Measurements from ENCODE around the gene PNPLA2.
A peak's percentile ranks its signal among the peaks of the same experiment; 100 is the strongest.

PNPLA2 gene, protein sequence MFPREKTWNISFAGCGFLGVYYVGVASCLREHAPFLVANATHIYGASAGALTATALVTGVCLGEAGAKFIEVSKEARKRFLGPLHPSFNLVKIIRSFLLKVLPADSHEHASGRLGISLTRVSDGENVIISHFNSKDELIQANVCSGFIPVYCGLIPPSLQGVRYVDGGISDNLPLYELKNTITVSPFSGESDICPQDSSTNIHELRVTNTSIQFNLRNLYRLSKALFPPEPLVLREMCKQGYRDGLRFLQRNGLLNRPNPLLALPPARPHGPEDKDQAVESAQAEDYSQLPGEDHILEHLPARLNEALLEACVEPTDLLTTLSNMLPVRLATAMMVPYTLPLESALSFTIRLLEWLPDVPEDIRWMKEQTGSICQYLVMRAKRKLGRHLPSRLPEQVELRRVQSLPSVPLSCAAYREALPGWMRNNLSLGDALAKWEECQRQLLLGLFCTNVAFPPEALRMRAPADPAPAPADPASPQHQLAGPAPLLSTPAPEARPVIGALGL

DNA sequence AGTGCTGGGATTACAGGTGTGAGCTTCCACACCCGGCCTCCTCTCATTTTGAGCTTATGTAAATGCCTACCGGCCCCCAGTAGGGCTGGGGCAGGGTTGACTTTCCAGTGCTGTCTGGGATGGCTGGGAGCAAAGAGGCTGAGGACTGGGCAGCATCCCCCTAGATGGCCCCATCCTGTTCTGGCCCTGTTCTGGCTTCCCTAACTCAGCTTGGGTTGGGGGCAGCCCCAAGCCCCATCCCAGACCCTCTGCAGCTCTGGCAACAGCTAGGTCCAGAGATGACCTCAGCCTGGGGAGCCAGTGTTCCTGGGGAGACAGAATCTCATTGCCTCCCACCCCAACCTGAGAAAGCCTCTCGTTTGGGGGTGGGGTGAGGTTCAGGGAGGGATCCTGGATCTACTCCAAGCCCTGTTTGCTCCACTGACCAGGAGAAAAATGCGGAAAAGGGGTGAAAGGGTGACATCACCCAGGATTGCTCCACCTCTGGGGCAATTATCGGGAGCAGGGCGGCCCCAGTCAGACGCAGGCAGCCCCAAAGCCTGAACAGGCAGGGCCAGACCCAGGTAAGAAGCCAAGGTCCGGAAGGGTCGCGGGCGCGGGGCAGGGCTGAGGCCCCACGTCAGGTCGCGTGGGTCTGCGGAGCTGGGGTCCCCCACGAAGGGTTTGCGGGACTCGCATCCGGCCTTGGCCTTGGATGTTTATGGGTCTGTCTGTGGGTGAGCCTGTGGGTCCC is at the start of gene PNPLA2:
Gene PNPLA2, plus strand, starts transcription at position 519 of the 733 bp plus-strand sequence. CDS start 805 bp downstream, outside the sequence.
- no peak for DNase-seq (ENCODE audit: low spot score)

DNA sequence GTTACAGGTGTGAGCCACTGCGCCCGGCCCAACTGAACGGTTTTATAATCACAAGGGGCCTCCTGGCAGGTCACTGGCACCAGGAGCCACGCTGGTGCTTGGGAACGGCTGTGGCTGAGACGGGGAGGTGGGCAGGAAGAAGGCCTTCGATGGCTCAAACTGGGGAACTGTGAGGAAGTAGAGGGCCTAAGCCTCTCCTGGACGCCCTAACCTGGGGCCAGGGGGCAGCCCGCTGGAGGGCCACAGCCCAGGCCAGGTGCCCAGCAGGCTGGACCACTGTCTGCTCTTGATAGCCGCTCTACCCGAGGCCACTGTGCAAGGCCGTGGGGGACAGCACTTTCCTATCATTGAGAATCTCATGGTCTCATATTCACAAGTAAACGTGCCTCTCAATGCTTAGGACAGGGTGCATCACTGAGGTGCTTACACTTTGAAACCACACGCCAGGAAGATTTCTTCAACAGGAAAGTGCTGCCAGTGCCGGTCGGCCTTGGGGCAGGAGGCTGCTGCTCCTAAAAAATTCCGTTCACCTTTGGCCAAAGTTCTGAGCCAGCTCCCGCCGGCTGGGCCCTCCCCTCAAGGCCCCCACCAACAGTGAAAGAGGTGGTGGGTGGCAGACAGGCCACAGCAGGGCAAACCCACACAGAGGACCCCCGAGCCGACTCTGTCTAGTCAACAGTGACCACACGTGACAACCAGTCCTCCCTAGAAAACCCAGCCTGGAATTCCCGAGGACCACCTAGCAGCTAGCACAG is 48.6 kb upstream of the PNPLA2 start:
- DNase-seq (ENCODE audit: low spot score), result no peak

DNA sequence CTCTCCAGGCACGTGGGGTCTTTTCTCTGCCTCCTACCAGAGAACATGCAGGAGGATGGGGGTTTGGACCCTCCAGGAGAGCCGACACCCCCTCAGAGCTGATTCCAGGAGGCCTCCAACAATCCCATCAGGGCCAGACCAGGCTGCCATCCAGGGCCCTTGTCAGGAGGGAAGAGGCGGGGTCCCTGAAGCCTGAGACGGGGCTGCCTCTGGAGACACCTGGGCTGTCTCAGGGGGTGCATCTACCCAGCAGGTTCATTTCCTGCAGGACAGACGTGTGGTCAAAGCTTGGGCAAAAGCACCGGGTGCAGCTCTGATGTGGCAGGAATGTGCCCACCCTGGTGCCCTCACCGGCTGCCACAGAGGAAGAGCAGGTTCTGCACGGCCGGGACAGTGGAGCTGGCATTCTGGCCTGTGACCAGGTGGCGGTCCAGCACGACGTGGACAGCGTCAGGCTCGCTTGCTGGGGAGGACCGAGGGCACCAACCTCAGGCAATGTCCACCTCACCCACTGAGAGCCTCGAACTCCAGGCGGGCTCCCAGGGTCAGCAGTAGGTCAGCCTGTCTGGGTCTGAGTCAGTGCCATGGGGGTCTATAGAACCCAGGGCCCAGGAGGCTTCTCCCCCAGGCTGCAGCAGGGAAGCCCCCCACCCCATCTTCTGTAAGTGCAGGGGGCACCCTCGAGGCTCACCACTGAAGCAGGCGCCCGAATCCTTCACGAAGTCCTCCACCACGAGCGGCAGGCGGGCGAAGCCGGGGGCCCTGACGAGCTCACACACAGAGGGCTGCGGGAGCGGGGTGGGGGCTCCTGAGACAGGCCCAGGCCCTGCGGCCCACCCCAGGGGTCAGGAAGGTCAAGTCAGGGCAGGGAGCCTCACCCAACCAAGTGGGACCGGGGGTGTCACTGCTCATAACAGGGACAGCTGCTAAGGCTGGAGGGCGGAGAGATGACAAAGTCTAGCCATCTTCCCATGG is 47.8 kb upstream of the PNPLA2 start:
- no peak for DNase-seq (ENCODE audit: low spot score)

DNA sequence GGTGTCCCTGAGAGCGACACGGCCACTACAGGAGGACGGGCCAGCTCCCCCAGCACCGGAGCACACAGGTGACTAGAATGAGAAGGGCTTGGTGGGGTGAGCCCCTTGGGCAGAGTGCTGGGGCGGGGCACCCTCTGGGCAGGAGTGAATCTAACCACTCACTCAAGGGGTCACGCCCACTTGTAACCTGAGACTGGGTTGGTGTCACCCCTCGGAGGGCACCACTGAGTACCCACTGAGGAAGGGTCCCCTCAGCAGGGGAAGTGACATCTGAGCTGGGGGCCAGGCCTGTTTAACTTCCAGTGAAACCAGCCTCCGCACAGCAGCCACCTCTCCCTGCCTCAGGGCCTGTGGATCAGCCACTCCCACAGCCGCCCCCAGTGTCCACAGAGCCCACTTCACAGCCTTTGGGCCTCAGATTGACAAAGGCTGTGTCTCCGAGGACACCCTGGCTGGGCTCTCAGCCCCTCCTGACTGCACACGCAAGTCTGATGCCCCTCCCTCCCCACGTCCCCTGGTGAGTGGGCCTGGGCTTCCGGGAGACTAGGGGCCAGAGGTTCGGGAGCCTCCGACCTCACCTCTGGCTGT is 47.0 kb upstream of the PNPLA2 start:
- DNase-seq (ENCODE audit: low spot score), result no peak

DNA sequence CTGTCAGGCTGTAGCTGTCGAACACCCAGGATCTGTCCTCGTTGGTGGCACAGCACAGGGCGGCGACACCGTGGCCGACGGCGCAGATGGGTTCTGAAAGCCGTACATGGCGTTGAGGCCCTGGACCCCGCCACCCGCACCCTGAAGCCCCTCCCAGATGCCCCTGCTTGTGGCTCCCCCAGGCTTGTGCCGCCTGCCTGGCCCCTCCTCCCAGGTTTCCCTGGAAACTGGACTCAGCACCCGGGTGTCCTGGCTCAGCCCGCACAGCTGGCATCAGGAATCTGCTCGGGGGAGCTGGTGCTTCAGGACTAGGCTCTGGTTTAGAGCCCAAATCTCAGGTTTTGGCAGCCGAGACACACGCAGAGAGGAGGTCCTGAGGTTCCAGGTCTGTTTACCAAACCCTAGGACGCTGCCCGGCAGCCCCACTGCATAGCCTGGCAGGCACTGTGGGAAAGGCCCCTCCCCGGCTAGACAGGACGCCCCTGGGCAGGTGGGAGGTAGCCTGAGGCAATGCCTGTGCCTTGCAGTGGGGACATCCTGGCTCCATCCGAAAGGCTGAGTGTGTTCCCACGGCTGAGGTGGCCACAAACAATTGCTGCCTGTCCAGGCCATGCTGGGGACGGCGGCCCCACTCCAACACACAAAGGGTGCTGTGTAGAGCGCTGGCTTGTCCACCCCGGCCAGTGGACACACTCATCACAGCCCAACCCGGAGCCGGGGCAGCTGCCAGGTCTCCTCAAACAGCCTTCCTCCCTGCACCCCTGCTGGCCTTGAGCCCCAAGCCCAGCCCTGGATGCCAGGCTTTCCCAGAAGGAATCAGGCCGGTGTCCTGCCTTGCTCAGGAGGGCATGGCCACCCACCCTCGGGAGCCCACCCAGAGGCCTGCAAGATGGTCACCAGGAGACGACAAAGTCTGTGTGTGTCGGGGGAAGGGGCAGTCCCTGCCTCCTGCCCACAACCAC is 46.0 kb upstream of the PNPLA2 start:
- no peak for DNase-seq (ENCODE audit: low spot score)

DNA sequence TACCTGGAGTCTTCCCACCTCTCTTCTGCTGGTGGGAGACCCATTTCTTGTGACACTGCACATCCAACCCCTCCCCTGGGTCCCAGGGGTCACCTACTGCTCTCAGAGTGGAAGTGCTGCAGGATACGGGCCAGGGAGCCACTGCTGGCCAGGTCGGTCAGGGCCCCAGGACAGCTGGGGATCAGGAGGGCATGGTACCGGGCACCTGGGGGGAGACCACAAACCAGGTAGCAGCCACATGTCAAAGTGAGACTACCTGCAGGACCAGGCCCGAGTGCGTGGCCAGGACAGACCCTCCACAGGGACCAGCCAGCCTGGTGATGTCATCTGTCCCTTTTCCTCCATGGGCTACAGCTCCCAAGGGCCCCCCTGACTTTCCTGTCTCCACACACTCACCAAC is 45.3 kb upstream of the PNPLA2 start:
- no peak for DNase-seq (ENCODE audit: low spot score)

DNA sequence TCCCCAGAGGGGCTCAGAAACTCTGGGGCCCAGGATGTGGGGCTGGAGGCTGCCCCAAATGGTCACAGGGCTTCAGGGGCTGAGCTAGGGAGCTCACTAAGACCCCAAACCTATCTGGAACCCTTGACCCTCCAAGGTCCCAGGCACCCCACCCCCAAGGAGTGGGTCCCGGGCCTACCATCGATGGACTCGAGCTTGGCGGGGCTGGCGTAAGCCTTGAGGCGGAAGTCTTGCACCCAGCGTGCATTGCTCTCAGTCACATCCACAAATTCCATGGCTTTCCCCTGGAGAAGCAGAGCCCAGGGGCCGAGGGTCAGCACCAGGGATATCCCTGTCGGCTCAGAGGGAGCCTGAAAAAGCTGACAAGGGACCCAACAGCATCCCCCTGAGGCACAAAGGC is 44.9 kb upstream of the PNPLA2 start:
- no peak for DNase-seq (ENCODE audit: low spot score)

DNA sequence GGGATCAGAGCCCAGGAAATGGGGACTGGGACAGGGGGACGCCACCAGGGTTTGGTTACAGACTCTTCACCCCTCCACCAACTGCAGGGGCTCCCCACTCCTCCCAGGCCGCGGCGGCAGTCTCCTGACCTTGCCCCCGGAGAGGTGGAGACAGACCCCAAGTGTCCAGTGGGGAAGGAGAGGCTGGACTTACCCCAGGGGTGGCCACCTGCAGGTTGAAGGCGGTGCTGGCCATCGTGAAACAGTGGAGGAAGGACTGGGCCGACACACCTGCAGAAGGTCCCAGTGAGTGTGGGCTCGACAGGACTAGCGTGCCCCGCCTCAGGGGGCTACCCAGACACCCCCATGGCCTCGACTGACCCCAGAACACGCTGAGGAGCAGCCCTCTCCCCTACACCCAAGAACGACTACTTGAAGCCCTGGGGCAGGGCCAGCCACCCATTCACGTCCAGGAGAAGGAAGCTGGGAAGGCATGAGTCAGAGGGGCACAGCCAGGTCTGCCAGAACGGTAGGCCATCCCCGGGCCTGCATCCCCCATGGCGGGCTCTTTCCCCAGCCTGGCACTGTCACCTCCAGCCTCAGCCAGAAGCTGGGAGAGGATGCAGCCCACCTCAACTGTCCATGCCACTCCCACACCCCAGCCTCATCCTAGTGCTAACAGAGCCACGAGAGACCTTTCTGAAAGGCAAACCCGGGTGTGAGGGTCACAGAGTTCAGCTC is 43.7 kb upstream of the PNPLA2 start:
- no peak for DNase-seq (ENCODE audit: low spot score)

DNA sequence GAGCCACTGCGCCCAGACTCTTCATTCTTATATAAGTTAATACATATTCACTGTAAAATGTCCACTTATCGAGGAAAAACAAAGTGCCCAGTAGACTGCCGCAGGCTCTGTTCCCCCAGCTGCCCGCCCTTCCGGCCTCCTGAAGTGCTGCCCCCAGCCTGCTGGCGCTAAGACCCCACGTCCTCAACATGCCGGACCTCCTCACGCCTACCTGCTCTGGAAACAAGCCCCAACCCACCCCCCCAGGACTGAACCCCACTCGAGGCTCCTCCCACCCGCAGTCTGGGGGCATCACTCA is 42.5 kb upstream of the PNPLA2 start:
- DNase-seq (ENCODE audit: low spot score), result no peak

DNA sequence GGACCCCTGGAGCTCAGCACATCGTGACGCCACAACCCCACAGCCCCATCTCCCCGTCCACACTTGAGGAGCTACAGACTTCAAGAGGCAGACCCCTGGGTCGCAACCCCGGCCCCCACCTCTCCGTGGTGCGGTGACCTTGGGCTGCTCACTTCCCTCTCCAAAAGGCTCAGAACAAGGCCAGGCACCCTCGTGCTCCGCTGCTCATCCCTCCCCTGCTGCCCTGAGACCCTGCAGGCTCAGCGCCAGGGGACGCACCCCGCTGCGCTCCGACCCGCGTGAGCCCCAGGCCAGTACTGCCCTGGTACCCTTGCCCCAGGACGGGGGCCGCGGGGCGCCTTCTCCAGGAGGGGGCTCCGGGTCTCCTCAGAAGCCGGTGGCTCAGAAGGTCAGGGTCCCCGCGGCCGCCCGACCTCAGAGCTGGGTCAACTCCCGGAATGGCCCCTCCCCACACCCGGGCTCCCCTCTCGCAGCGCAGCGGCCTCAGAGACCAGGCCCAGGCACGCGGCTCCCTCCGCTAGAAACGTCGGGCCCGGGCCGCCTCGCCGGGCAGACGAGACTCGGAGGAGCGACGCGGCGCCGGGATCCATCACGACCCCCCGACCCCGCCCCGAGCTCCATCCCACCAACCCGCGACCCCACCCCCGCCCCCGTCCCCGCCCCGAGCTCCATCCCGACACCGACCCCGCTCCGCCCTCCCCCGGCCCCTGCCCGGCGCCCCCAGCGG is 42.0 kb upstream of the PNPLA2 start:
- peak; percentile 97 for DNase-seq (ENCODE audit: low spot score)

DNA sequence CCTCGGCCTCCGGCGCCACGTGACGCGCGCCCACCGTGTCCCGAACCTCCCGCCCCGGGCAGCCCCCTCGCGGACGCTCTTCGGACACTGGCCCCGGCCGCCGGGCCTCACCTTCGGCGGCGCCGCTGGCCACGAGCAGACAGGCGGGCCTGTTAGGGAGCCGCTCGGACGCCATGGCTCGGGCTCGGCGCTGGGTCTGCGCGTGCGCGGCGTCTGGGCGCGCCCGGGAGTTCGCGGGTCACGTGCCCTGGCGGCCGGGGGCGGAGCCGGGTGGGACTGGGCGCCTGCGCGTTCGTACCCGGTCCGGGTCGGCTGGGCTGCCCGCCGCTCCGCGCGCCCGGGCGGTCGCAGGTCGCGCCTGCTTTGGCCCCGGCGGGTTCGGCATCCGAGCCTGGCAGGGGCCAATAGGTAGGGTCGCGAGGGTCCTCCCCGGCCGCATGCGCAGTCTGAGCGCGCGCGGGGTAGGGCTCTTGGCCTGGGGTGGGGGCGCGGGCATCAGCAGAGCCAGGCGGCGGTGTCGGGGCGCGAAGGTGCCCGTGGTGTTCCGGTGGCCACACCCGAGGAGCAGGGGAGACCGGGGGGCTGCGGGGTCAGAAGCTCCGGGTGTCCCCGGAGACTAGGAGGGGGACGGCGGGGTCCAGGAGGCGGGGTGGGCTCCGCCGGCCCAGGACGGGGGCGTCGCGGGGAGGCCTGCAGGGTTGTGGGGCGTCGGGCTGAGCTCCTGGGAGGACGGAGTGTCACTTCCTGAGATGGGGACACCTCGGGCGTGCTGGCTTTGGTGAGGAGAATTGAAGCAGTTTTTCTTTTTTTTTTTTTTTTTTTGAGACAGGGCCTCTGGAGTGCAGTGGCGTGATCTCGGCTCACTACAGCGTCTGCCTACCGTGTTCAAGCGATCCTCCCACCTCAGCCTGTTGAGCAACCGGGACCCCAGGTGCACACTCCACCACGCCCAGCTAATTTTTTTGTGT is 41.1 kb upstream of the PNPLA2 start, which contains the start of gene GATD1:
Gene GATD1, minus strand, starts transcription at position 200 of the 968 bp plus-strand sequence. Its CDS starts 25 bp downstream, at position 175.
- peak; percentile 100 for DNase-seq (ENCODE audit: low spot score)

DNA sequence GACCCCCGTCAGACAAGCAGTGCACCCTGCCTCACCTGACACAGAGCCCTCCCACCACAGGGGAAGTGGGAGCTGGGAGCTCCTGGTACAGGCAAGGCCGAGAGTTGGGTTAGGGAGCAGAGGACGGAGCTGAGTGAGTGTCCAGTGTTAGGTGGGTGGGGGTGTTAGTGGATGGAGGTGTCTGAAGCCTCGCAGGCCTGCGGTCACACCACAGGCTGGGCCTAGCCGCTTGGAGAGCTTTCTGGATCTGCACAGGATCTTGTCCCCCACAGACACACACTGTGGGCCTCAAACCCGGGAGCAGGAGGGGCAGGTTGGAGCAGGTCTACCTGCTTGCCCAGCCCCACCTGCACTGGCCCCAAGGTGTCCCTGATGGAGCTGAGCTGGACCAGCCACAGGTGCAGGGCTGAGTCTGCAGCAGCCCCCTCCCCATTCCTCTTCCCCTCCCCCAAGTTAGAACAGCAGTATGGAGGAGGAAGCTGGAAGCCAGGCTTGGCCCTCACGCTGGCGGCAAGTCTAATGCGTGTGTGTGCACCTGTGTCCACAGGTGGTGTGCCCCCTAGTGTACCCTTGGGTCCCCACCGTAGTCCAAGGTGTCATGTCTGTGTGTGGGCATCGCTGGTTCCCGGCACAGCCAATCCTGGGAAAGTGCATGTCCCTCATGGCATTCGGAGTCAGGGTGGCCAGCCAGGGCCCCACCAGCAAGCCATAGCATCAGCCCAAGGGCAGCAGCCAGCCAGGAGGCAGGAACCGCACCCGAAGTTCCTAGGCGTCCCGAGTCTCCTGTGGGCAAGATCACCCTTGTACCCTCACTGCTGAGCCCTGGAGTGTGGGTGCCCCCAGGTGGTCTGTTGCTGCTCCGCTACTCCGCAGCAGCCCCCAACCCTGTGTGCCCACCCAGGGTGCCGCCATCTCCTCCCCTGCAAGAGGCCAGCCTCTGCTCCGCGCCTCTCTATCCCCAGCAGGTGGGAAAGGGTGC is 39.4 kb upstream of the PNPLA2 start:
- DNase-seq (ENCODE audit: low spot score), result no peak

DNA sequence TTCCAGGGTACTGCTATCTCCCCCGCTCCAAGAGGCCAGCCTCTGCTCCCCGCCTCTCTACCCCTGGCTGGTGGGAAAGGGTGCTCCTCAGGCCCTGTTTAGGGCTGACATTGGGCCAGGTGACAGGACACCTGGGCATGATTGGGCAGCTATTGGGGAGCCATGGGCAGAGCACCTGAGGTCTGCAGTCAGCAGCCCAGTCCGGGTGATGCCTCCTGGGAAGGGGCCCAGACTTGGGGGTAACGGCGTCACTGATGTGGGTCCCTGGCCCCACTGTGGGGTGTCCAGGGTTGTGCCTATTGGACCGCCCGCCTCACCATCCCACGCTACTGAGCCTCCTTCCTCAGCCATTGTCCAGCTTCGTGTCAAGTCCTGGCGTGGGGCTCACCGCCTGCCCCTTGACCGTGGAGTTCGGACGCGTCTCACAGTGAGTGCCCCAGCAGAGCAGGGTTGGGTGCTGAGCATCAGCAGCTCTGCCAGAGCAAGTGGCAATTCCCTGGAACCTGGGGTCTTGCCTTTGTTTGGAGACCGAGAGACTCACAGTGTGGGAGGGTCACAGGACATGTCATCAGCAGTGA is 38.7 kb upstream of the PNPLA2 start:
- DNase-seq (ENCODE audit: low spot score), result no peak

DNA sequence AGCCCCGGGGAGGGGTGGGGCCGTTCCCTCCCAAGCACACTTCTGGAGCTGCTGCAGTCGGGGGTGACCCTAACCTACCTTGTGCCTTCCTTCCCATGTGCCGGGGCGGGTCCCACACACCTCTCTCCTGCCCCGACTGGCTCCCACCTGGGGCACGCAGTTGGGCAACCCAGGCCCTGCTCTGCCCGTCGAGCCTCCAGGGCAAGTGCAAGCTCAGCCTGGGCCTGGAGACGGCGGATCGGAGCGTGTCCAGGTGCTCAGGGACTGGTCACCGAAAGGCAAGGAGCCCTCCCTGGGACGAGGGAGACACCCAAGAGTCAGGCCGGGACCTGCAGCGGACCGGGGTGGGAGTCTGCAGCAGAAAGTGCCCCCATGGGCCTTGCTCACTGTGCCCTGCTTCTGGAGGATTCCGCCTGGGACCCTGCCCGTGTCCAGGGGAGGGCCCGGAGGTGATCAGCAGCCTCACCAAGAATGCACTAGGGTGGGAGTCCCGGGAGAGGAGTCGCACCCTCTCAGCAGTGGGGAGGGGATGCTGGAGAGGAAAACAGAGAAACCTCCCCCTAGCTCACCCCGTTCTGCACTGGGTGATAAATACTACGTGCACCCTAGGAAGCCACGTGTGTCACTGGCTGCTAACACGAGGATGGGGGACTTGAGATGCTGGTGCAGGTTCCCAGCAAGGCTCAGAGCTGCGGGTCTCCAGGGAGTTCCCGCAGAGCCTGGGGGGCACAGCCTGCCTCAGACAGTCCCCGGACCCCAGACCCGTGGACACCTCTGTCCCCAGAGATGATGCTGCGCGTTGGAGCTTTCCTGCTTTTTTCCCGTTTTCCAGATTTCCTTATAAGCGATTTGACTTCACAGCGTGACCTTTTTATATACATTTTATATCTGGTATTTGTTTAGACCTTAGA is 36.2 kb upstream of the PNPLA2 start:
- no peak for DNase-seq (ENCODE audit: low spot score)
